Hepatocyte (in vitro differentiated cells): ENCODE results near the gene JARID2. TPM values are rescaled to one million over a fixed set of nuclear protein-coding genes. Genes with fewer than 3 reads are reported as not detected.

Source experiments
- DNase-seq: peaks from one replicate; pipeline ENCODE4 v3.0.0-alpha.2; 2016; ENCODE audit warnings: low spot score
- H2AFZ ChIP-seq: fragments of 200-600 bp; sonication (generic); 2 replicates; pipeline ENCODE4 v1.6.0; 2016; ENCODE audit warnings: antibody characterized with exemption, mild to moderate bottlenecking
- H3K27ac ChIP-seq: fragments of 200-600 bp; sonication (generic); 2 replicates; pipeline ENCODE4 v1.5.1; 2016; ENCODE audit warnings: mild to moderate bottlenecking
- H3K27me3 ChIP-seq: fragments of 200-600 bp; sonication (generic); 2 replicates; pipeline ENCODE4 v1.6.1; 2016
- H3K36me3 ChIP-seq: fragments of 200-600 bp; sonication (generic); replicated peaks from 2 replicates; pipeline ENCODE4 v1.5.1; 2016; ENCODE audit warnings: low read depth; ENCODE audit not compliant: insufficient read depth
- H3K4me1 ChIP-seq: fragments of 200-600 bp; sonication (generic); 2 replicates; pipeline ENCODE4 v1.5.1; 2016; ENCODE audit warnings: mild to moderate bottlenecking, moderate library complexity; ENCODE audit not compliant: insufficient read depth
- H3K4me2 ChIP-seq: fragments of 200-600 bp; sonication (generic); 2 replicates; pipeline ENCODE4 v1.6.0; 2016
- H3K4me3 ChIP-seq: fragments of 200-600 bp; sonication (generic); 2 replicates; pipeline ENCODE4 v1.5.1; 2016; ENCODE audit warnings: mild to moderate bottlenecking
- H3K79me2 ChIP-seq: fragments of 200-600 bp; sonication (generic); 2 replicates; pipeline ENCODE4 v1.6.0; 2017; ENCODE audit warnings: mild to moderate bottlenecking
- H3K9me2 ChIP-seq: fragments of 200-600 bp; sonication (generic); replicated peaks from 2 replicates; pipeline ENCODE4 v1.6.0; 2017; ENCODE audit warnings: mild to moderate bottlenecking; ENCODE audit not compliant: insufficient read depth
- H3K9me3 ChIP-seq: fragments of 200-600 bp; sonication (generic); 2 replicates; pipeline ENCODE4 v1.5.1; 2016; ENCODE audit warnings: low read depth, mild to moderate bottlenecking
- H4K20me1 ChIP-seq: fragments of 200-600 bp; sonication (generic); 2 replicates; pipeline ENCODE4 v1.6.0; 2016; ENCODE audit warnings: mild to moderate bottlenecking; ENCODE audit not compliant: insufficient read depth, poor library complexity, severe bottlenecking
- CTCF ChIP-seq: fragments of 200-600 bp; sonication (generic); IDR thresholded peaks from 2 replicates; pipeline ENCODE4 v1.5.1; 2016; ENCODE audit warnings: antibody characterized with exemption, mild to moderate bottlenecking; ENCODE audit not compliant: poor library complexity
- EZH2 ChIP-seq: fragments of 200-600 bp; sonication (generic); IDR thresholded peaks from 2 replicates; pipeline ENCODE4 v1.6.1; 2016; ENCODE audit warnings: antibody characterized with exemption, mild to moderate bottlenecking, borderline replicate concordance
- EZH2phosphoT487 ChIP-seq: fragments of 200-600 bp; sonication (generic); IDR thresholded peaks from one replicate; pipeline ENCODE4 v1.6.1; 2018; ENCODE audit warnings: antibody characterized with exemption, mild to moderate bottlenecking, low read depth, moderate library complexity; ENCODE audit not compliant: unreplicated experiment, severe bottlenecking
- WGBS: methylation state at CpG from one replicate; pipeline ENCODE4 v1.1.6; 2016; ENCODE audit warnings: low lambda C conversion rate; ENCODE audit errors: missing lambda C conversion rate; 5-methylcytosine and 5-hydroxymethylcytosine counted together
- polyA plus RNA-seq: library from polyadenylated mRNA; unstranded; fragments of >200 nt; fragmentation: Nextera tagmentation; extraction: Ambion mirVana; gene quantifications from 2 replicates; pipeline ENCODE4 v1.2.1, GENCODE V29; 2016
- total RNA-seq: library from RNA; depleted of rRNA; stranded (reverse); fragments of >200 nt; gene quantifications from 2 replicates; pipeline ENCODE4 v1.2.3, GENCODE V29; 2014

JARID2 gene
- total and polyA plus RNA-seq, 2 experiments from 2014 or later = 4.6 to 11.6 TPM

- no peak overlapping the region for H2AFZ ChIP-seq
- no peaks in the 10 kb centered on the region for H3K27me3 ChIP-seq
- no peak overlapping the region for H3K4me3 ChIP-seq
- TF ChIP-seq EZH2 = no peak
- no peak for TF ChIP-seq CTCF
- no peak for TF ChIP-seq EZH2phosphoT487
- H4K20me1 ChIP-seq = peaks cover 3% of the 10 kb centered on the region
- H3K9me2 ChIP-seq = no peaks in the 10 kb centered on the region
- no peak for DNase-seq
- peaks cover 19% of the 10 kb centered on the region for H3K4me1 ChIP-seq
- no peaks in the 10 kb centered on the region for H3K9me3 ChIP-seq
- peaks cover 90% of the 10 kb centered on the region for H3K79me2 ChIP-seq
- no peak overlapping the region for H3K27ac ChIP-seq
- H3K36me3 ChIP-seq = no peaks in the 10 kb centered on the region
- no peak overlapping the region for H3K4me2 ChIP-seq
Observed at GRCh38 chr6:15335385-15335784, 89.5 kb downstream of the JARID2 start.

GRCh38 chr6:15335916-15336315, 90.0 kb downstream of the JARID2 start:
- H3K36me3 ChIP-seq = no peaks in the 10 kb centered on the region
- H3K4me2 ChIP-seq = no peak overlapping the region
- 96% methylated on average over 4 of the region's 4 CpGs for WGBS
- H3K27ac ChIP-seq = no peak overlapping the region
- TF ChIP-seq CTCF (no peak), EZH2 (no peak), EZH2phosphoT487 (no peak)
- peaks cover 17% of the 10 kb centered on the region for H3K4me1 ChIP-seq
- DNase-seq = no peak
- no peaks in the 10 kb centered on the region for H3K27me3 ChIP-seq
- H3K4me3 ChIP-seq = no peak overlapping the region
- H4K20me1 ChIP-seq = peaks cover 5% of the 10 kb centered on the region
- H3K9me2 ChIP-seq = no peaks in the 10 kb centered on the region
- no peaks in the 10 kb centered on the region for H3K9me3 ChIP-seq
- H3K79me2 ChIP-seq = peaks cover 90% of the 10 kb centered on the region
- H2AFZ ChIP-seq = no peak overlapping the region

GRCh38 chr6:15336900-15337560, 91.2 kb downstream of the JARID2 start:
- WGBS = 58% methylated on average over 9 of the region's 9 CpGs
- Histone ChIP-seq H3K79me2 (peaks cover 90% of the 10 kb centered on the region), H3K4me3 (no peak overlapping the region), H3K27ac (no peak overlapping the region), H3K9me3 (no peaks in the 10 kb centered on the region), H3K27me3 (no peaks in the 10 kb centered on the region), H3K36me3 (no peaks in the 10 kb centered on the region), H2AFZ (no peak overlapping the region), H3K4me1 (peaks cover 19% of the 10 kb centered on the region), H4K20me1 (peaks cover 6% of the 10 kb centered on the region), H3K4me2 (no peak overlapping the region), H3K9me2 (no peaks in the 10 kb centered on the region)
- DNase-seq = no peak
- TF ChIP-seq CTCF (no peak), EZH2 (no peak), EZH2phosphoT487 (no peak)
